Thyroid gland (tissue), 4 donors: ENCODE data around the gene COX7A2.

Experiments used
- CTCF ChIP-seq, 6 experiments: fragments of 200-600 bp in 3 of 6; fragments of 450-650 bp in 3 of 6; sonication (generic) in 3 of 6; IDR thresholded peaks; one replicate each; pipeline ENCODE4 v1.5.1; 2016 to 2019; ENCODE audit warnings: antibody characterized with exemption in 6 of 6, mild to moderate bottlenecking in 2 of 6, inconsistent platforms in 1 of 6, moderate library complexity in 1 of 6
- POLR2A ChIP-seq, 2 donors: fragments of 450-650 bp; IDR thresholded peaks; one replicate each; pipeline ENCODE4 v1.6.1; 2017; ENCODE audit warnings: antibody characterized with exemption in 2 of 2, mild to moderate bottlenecking in 2 of 2, moderate library complexity in 1 of 2

- TF ChIP-seq CTCF (IDR thresholded peaks at IDR 0.05) (peak; percentile 38 to 79 (median 68)), POLR2A (IDR thresholded peaks at IDR 0.05) (no peak)
Observed at GRCh38 chr6:75210885-75211739, 32.5 kb downstream of the COX7A2 start.
